Activated B cell treated with CpG ODN at 0.5 μM for 24 hours (primary cell): ENCODE data around the gene ZBTB18. TPM values are rescaled to one million over a fixed set of nuclear protein-coding genes. Genes with fewer than 3 reads are reported as not detected.

Experiments used
- ATAC-seq: fragments of 200-7000 bp; cut with Tn5 transposase; one replicate; pipeline ENCODE4 v1.10.0; 2021; ENCODE audit warnings: low read depth, mild to moderate bottlenecking, moderate library complexity
- CTCF ChIA-PET: fragments of 350-600 bp; sonication (Branson Sonifier 250); formaldehyde crosslinking; loops from one replicate; lab custom pipeline; 2021; ENCODE audit warnings: antibody characterized with exemption; lab: Charles Lee
- POLR2A ChIA-PET: fragments of 350-600 bp; sonication (Branson Sonifier 250); formaldehyde crosslinking; loops from one replicate; lab custom pipeline; 2021; ENCODE audit warnings: antibody characterized with exemption; lab: Charles Lee
- DNase-seq: peaks from one replicate; pipeline ENCODE4 v3.0.0; 2022
- H3K27ac Mint-ChIP-seq: one replicate; pipeline ENCODE4 v1.8.0; 2020; ENCODE audit warnings: mixed read lengths
- H3K27me3 Mint-ChIP-seq: one replicate; pipeline ENCODE4 v1.8.0; 2021; ENCODE audit warnings: mixed read lengths
- H3K36me3 Mint-ChIP-seq: one replicate; pipeline ENCODE4 v1.8.0; 2021; ENCODE audit warnings: low read depth, mixed read lengths
- H3K4me1 Mint-ChIP-seq: one replicate; pipeline ENCODE4 v1.8.0; 2021; ENCODE audit warnings: mixed read lengths
- H3K4me3 Mint-ChIP-seq: one replicate; pipeline ENCODE4 v1.8.0; 2020; ENCODE audit warnings: mild to moderate bottlenecking, mixed read lengths
- H3K9me3 Mint-ChIP-seq: one replicate; pipeline ENCODE4 v1.8.0; 2020; ENCODE audit warnings: mixed read lengths
- CTCF ChIP-seq: fragments of 200-600 bp; IDR thresholded peaks from one replicate; pipeline ENCODE4 v1.8.0; 2022; ENCODE audit warnings: antibody characterized with exemption, mild to moderate bottlenecking
- intact Hi-C: fragments of 100-400 bp; cut with micrococcal nuclease; formaldehyde crosslinking; loops from one replicate; pipeline ENCODE4 v1.15.1; 2024
- total RNA-seq: library from RNA; stranded (reverse); gene quantifications from 2 replicates; pipeline ENCODE4 v1.2.3, GENCODE V29; 2022

ZBTB18 gene
- total RNA-seq, 1 donor from 2014 or later = 46.7 TPM

- Mint-ChIP-seq H3K9me3 (no peaks in the 10 kb centered on the region), H3K36me3 (no peaks in the 10 kb centered on the region), H3K27ac (no peak overlapping the region), H3K4me3 (no peak overlapping the region), H3K27me3 (peaks cover 37% of the 10 kb centered on the region), H3K4me1 (peaks cover 13% of the 10 kb centered on the region)
- ATAC-seq (no peak), DNase-seq (no peak)
- TF ChIP-seq CTCF = no peak
- ChIA-PET POLR2A (interaction anchor here (1.1 kb wide), 1 partner anchor 28 kb away, joined by 13 read pairs; no protein-coding TSS in a partner anchor), CTCF (no interaction called here)
- intact Hi-C loops = no loop called here
These were observed 51.0 kb downstream of the ZBTB18 start for GRCh38 chr1:244102046-244102445.

GRCh38 chr1:244102468-244102867 lies 51.4 kb downstream of the ZBTB18 start:
- Mint-ChIP-seq H3K27me3 (peaks cover 37% of the 10 kb centered on the region), H3K36me3 (no peaks in the 10 kb centered on the region), H3K4me1 (peaks cover 13% of the 10 kb centered on the region), H3K9me3 (no peaks in the 10 kb centered on the region), H3K4me3 (no peak overlapping the region), H3K27ac (no peak overlapping the region)
- no peak for TF ChIP-seq CTCF
- DNase-seq (no peak), ATAC-seq (no peak)
- CTCF ChIA-PET = no interaction called here
- intact Hi-C loops = no loop called here
- POLR2A ChIA-PET = interaction anchor here (1.1 kb wide), 1 partner anchor 28 kb away, joined by 13 read pairs; no protein-coding TSS in a partner anchor

GRCh38 chr1:244104309-244105060 lies 53.4 kb downstream of the ZBTB18 start:
- H3K27me3 Mint-ChIP-seq = peaks cover 46% of the 10 kb centered on the region
- H3K36me3 Mint-ChIP-seq = no peaks in the 10 kb centered on the region
- no peak for DNase-seq
- ChIA-PET CTCF (no interaction called here), POLR2A (no interaction called here)
- no peak for TF ChIP-seq CTCF
- no peak for ATAC-seq
- peaks cover 13% of the 10 kb centered on the region for H3K4me1 Mint-ChIP-seq
- intact Hi-C loops = no loop called here
- no peak overlapping the region for H3K4me3 Mint-ChIP-seq
- H3K9me3 Mint-ChIP-seq = no peaks in the 10 kb centered on the region
- no peak overlapping the region for H3K27ac Mint-ChIP-seq

- POLR2A ChIA-PET = no interaction called here
- TF ChIP-seq CTCF = no peak
- H3K4me1 Mint-ChIP-seq = peaks cover 10% of the 10 kb centered on the region
- no peak for DNase-seq
- no peak overlapping the region for H3K4me3 Mint-ChIP-seq
- no peaks in the 10 kb centered on the region for H3K36me3 Mint-ChIP-seq
- H3K27ac Mint-ChIP-seq = no peak overlapping the region
- H3K9me3 Mint-ChIP-seq = no peaks in the 10 kb centered on the region
- ATAC-seq = no peak
- peaks cover 38% of the 10 kb centered on the region for H3K27me3 Mint-ChIP-seq
- intact Hi-C loops = no loop called here
- CTCF ChIA-PET = no interaction called here
These were observed 55.1 kb downstream of the ZBTB18 start for GRCh38 chr1:244106176-244106575.

Other genes with a start within 250 kb of the ZBTB18 start
- 63.3 and 67.9 TPM in 2 replicates for gene AKT3, start 201.0 kb upstream of the ZBTB18 start, total RNA-seq